ENCODE data around the gene MAPK11.

The MAPK11 gene

GRCh38 chr22:50255099-50255498 is 15.1 kb downstream of the MAPK11 start:
- H3K4me3 ChIP-seq (ENCODE audit: low read depth, low read length), result no peak overlapping the region
- no peak for TF ChIP-seq CTCF (conservative IDR thresholded peaks at IDR 0.05; ENCODE audit: low read depth, low read length)
- no peak for DNase-seq (ENCODE audit: low read depth)

- TF ChIP-seq CTCF (conservative IDR thresholded peaks at IDR 0.05; ENCODE audit: low read depth, low read length), result no peak
- no peak overlapping the region for H3K4me3 ChIP-seq (ENCODE audit: low read depth, low read length)
- DNase-seq (ENCODE audit: low read depth), result no peak
These were observed 16.2 kb downstream of the MAPK11 start for GRCh38 chr22:50253941-50254340.

GRCh38 chr22:50253046-50253915 is 16.9 kb downstream of the MAPK11 start:
- DNase-seq (ENCODE audit: low read depth), result no peak
- no peak for TF ChIP-seq CTCF (conservative IDR thresholded peaks at IDR 0.05; ENCODE audit: low read depth, low read length)
- H3K4me3 ChIP-seq (ENCODE audit: low read depth, low read length), result no peak overlapping the region

DNA sequence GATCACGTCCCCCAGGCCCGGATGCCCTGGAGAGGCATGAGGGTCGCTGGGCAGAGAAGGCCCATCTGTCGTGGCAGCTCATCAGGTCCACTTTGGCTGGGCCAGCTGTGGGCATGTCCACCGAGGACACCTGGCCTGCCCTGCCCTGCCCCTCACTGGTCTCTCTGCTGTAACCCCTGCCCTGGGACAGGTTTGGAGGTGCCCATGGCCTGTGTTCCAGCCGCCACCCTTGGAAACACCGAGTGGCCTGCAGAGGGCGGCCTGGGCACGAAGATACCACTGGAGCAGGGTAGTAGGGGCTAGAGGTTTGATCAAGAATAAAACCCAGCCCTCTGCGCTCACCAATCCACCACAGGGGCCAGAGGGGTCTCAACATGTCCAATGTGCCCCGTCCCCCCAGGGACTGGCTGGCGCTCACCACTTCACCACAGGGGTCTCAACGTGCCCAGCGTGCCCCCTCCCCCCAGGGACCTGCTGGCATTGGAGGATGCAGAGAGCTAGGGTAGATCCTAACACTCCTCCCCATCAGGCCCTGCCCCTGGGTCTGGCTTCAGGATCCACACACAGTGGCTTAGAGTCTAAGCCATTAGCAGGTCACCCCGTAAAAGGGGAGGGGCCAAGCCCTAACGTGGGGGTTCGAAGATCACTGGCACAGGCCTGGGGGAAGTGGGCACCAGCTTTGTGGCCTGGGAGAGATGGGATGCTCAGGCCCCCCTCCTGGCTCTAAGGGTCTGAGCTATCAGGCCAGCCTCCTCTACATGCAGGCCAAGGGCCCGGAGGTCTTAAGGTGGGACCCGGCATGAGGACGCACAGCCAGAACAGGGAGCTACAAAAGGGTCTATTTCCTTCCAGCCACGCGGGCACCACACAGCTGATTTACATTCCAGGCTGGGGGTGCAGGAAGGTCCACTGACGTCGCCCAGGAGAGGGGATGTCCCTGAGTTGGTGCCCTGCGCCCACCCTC is 17.8 kb downstream of the MAPK11 start:
- DNase-seq (ENCODE audit: low read depth), result peak; percentile 70
- no peak overlapping the region for H3K4me3 ChIP-seq (ENCODE audit: low read depth, low read length)
- TF ChIP-seq CTCF (conservative IDR thresholded peaks at IDR 0.05; ENCODE audit: low read depth, low read length), result peak; percentile 75

GRCh38 chr22:50251477-50252081 is 18.6 kb downstream of the MAPK11 start:
- TF ChIP-seq CTCF (conservative IDR thresholded peaks at IDR 0.05; ENCODE audit: low read depth, low read length), result no peak
- no peak for DNase-seq (ENCODE audit: low read depth)
- peak overlapping the region; percentile 81 for H3K4me3 ChIP-seq (ENCODE audit: low read depth, low read length)

GRCh38 chr22:50250555-50251476 is 19.4 kb downstream of the MAPK11 start, which contains the start of gene HDAC10:
HDAC10 (minus strand) TSS chr22:50251265; CDS start chr22:50251032, 233 bp downstream.
- peak; percentile 82 for DNase-seq (ENCODE audit: low read depth)
- H3K4me3 ChIP-seq (ENCODE audit: low read depth, low read length), result peak within 1 kb of the TSS; percentile 81

More at GRCh38 chr22:50250555-50251476, 19.4 kb downstream of the MAPK11 start, which contains the start of gene HDAC10:
- TF ChIP-seq CTCF (conservative IDR thresholded peaks at IDR 0.05; ENCODE audit: low read depth, low read length), result no peak

All from choroid plexus epithelial cell (primary cell).